ENCODE measurements around the gene PADI3.
"Not testable (repeated sequence)": the region's sequence is repeated elsewhere in the genome, so short reads cannot be mapped to it uniquely, and the experiment has no call there.

PADI3 gene

GRCh38 chr1:17215545-17215890, 33.4 kb upstream of the PADI3 start:
- no peak for DNase-seq

GRCh38 chr1:17216078-17216477, 32.8 kb upstream of the PADI3 start:
- DNase-seq, result no peak

GRCh38 chr1:17217607-17218006, 31.3 kb upstream of the PADI3 start:
- no peak for DNase-seq

GRCh38 chr1:17218939-17219338, 30.0 kb upstream of the PADI3 start:
- no peak for DNase-seq

- DNase-seq, result no peak
These were observed 28.6 kb upstream of the PADI3 start for GRCh38 chr1:17220287-17220686.

GRCh38 chr1:17222557-17222956, 26.3 kb upstream of the PADI3 start:
- DNase-seq, result no peak

GRCh38 chr1:17224434-17224833, 24.5 kb upstream of the PADI3 start:
- DNase-seq, result no peak

GRCh38 chr1:17225140-17225539, 23.8 kb upstream of the PADI3 start:
- DNase-seq, result no peak

- no peak for DNase-seq
These were observed 21.5 kb upstream of the PADI3 start for GRCh38 chr1:17227358-17227915.

GRCh38 chr1:17228619-17229018, 20.3 kb upstream of the PADI3 start:
- DNase-seq, result no peak

GRCh38 chr1:17229379-17229778, 19.5 kb upstream of the PADI3 start:
- DNase-seq, result no peak

- DNase-seq, result no peak
These were observed 18.8 kb upstream of the PADI3 start for GRCh38 chr1:17230106-17230505.

GRCh38 chr1:17230671-17231310, 18.1 kb upstream of the PADI3 start:
- no peak for DNase-seq

- no peak for DNase-seq
These were observed 15.9 kb upstream of the PADI3 start for GRCh38 chr1:17232759-17233661.

- DNase-seq, result no peak
These were observed 15.1 kb upstream of the PADI3 start for GRCh38 chr1:17233675-17234320.

GRCh38 chr1:17234405-17234804, 14.5 kb upstream of the PADI3 start:
- DNase-seq, result no peak

- DNase-seq, result no peak
These were observed 13.6 kb upstream of the PADI3 start for GRCh38 chr1:17235135-17235885.

GRCh38 chr1:17236779-17237560, 11.9 kb upstream of the PADI3 start:
- DNase-seq, result peak; percentile 91

GRCh38 chr1:17237561-17237903, 11.4 kb upstream of the PADI3 start:
- no peak for DNase-seq

GRCh38 chr1:17239420-17239819, 9.5 kb upstream of the PADI3 start:
- DNase-seq, result peak; percentile 76

GRCh38 chr1:17241011-17241779, 7.7 kb upstream of the PADI3 start:
- not testable (repeated sequence) for DNase-seq

GRCh38 chr1:17241780-17242074, 7.2 kb upstream of the PADI3 start:
- not testable (repeated sequence) for DNase-seq

Measured in KG1 (cell line).